GM12878 (cell line): ENCODE results near the gene PLIN3.
"Not testable (repeated sequence)": the region's sequence is repeated elsewhere in the genome, so short reads cannot be mapped to it uniquely, and the experiment has no call there.

Experiments used
- BHLHE40 ChIP-seq, 2 experiments: fragments of 450-650 bp in 1 of 2; IDR thresholded peaks; 2 replicates each; pipeline ENCODE4 v1.6.1; 2011 to 2017; ENCODE audit warnings: low read depth in 2 of 2, borderline replicate concordance in 1 of 2, improper control_type of control experiment in 1 of 2, low read length in 1 of 2, mild to moderate bottlenecking in 1 of 2
- CTCF ChIP-seq, 3 experiments: IDR thresholded peaks in 2 of 3; conservative IDR thresholded peaks in 1 of 3; 2 replicates each; pipeline ENCODE4 v1.5.1; 2011; ENCODE audit warnings: low read depth in 3 of 3, low read length in 3 of 3, mild to moderate bottlenecking in 3 of 3, control low read depth in 2 of 3, moderate library complexity in 2 of 3, inconsistent platforms in 1 of 3, mixed read lengths in 1 of 3; ENCODE audit not compliant: control insufficient read depth in 2 of 3, insufficient read depth in 1 of 3; ENCODE audit errors: extremely low read depth in 1 of 3
- POLR2AphosphoS5 ChIP-seq: IDR thresholded peaks from 2 replicates; pipeline ENCODE4 v1.6.1; 2011; ENCODE audit warnings: mild to moderate bottlenecking, low read length, inconsistent platforms
- TF ChIP-seq, protein P1 (sequence below): IDR thresholded peaks from 2 replicates; pipeline ENCODE4 v1.6.1; 2012; ENCODE audit warnings: low read depth, low read length, improper control_type of control experiment

GRCh38 chr19:4845975-4846374 lies 21.5 kb downstream of the PLIN3 start:
- TF ChIP-seq, protein P1, sequence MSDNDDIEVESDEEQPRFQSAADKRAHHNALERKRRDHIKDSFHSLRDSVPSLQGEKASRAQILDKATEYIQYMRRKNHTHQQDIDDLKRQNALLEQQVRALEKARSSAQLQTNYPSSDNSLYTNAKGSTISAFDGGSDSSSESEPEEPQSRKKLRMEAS = not testable (repeated sequence)
- not testable (repeated sequence) for TF ChIP-seq POLR2AphosphoS5; CTCF (IDR thresholded peaks at IDR 0.05 in 2 of 3, conservative IDR thresholded peaks at IDR 0.05 in 1 of 3; ENCODE audit: control insufficient read depth in 2 of 3, extremely low read depth in 1 of 3, insufficient read depth in 1 of 3, low read depth in 3 of 3, low read length in 3 of 3); BHLHE40 (IDR thresholded peaks at IDR 0.05; ENCODE audit: borderline replicate concordance in 1 of 2, low read depth in 2 of 2, low read length in 1 of 2)
